ENCODE measurements around the gene ZNF841.
"Not testable (repeated sequence)": the region's sequence is repeated elsewhere in the genome, so short reads cannot be mapped to it uniquely, and the experiment has no call there.

Gene ZNF841

DNA sequence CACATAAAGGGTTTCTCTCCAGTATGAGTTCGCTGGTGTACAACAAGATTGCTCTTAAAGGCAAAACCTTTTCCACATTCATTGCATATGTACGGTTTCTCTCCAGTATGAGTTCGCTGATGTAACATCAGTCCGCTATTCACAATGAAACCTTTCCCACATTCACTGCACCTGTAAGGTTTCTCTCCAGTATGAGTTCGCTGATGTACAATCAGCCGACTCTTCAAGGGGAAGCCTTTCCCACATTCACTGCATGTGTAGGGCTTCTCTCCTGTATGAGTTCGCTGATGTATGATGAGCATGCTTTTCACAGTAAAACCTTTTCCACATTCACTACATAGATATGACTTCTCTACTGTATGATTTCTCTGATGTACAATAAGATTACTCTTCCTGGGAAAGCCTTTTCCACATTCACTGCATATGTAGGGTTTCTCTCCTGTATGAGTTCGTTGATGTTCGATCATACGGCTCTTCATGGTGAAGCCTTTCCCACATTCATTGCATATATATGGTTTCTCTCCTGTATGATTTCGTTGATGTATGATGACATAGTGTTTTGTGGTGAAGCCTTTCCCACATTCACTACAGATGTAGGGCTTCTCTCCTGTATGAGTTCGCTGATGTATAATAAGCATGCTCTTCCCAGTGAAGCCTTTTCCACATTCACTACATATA lies 61.4 kb downstream of the ZNF841 start:
- CTCF ChIA-PET: no interaction called here
- no peak for DNase-seq
- Mint-ChIP-seq H3K4me1 (peaks cover 6% of the 10 kb centered on the region), H3K27ac (no peak overlapping the region), H3K36me3 (peaks cover 86% of the 10 kb centered on the region), H3K4me3 (no peak overlapping the region), H3K9me3 (peaks cover 69% of the 10 kb centered on the region), H3K27me3 (no peaks in the 10 kb centered on the region)

DNA sequence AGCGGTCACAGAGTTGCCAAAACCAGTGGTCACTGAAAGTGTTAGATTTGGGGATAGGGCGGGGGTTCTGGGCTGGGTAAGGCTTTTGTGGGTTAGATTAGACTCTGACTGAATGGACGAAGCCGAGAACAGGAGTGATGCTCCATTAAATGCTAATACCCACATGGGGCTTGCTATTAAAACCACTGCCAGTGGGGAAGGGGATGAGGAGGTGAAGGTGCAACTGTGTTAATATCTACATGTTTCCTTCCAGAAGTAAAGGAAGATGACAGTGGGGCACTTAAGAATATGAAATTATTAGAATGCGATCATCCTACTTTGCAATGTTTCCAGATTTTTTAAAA lies 66.8 kb downstream of the ZNF841 start:
- Mint-ChIP-seq H3K4me3 (peak overlapping the region; percentile 79), H3K27me3 (no peaks in the 10 kb centered on the region), H3K36me3 (peaks cover 82% of the 10 kb centered on the region), H3K27ac (peak overlapping the region; percentile 95), H3K9me3 (peaks cover 66% of the 10 kb centered on the region), H3K4me1 (peaks cover 24% of the 10 kb centered on the region)
- CTCF ChIA-PET: no interaction called here
- DNase-seq: no peak

DNA sequence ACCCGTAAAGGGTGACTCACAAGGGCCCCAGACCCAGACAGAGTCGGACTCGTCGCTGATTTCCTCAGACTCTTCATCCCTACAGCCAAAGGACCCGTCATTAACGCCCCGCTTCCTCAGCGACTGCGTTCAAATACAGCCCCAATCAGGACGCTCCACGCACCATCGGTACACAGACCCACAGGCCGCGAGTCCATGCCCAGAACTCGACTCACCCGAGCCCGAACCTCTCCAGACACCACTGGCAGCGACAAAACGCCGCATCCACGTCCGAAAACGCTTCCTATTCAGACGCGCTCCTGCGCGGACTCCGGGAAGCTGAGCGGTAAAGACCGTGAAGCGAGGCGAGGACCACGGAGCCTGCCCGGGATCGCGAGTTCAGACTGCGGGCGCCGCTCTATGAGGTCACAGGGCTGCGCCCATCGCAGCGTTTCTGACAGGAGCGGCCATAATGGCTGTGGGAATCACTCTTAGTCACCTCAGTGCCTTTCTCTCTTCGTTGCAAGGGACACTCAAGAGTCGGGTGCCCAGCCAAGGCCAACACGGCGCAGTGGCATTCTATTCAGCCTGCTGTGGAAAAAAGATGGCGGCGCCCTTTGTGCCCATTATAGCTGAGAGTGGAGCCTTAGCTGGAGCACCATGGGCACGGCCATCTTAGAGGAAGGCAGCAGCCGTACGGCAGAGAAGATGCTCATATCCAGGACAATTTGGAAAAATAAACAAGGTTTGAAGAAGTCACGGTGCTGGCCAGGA lies 67.4 kb downstream of the ZNF841 start, which contains the start of gene ZNF614:
ZNF614 (minus strand) TSS at position 353 of the 753 bp plus-strand sequence. CDS start 2,634 bp downstream, outside the sequence.
- Mint-ChIP-seq H3K4me3 (peak within 1 kb of the TSS; percentile 79), H3K4me1 (peaks cover 24% of the 10 kb centered on the region), H3K36me3 (peaks cover 84% of the 10 kb centered on the region), H3K27ac (peak within 1 kb of the TSS; percentile 95), H3K9me3 (peaks cover 65% of the 10 kb centered on the region), H3K27me3 (no peaks in the 10 kb centered on the region)
- CTCF ChIA-PET: no interaction called here
- DNase-seq: peak; percentile 92

DNA sequence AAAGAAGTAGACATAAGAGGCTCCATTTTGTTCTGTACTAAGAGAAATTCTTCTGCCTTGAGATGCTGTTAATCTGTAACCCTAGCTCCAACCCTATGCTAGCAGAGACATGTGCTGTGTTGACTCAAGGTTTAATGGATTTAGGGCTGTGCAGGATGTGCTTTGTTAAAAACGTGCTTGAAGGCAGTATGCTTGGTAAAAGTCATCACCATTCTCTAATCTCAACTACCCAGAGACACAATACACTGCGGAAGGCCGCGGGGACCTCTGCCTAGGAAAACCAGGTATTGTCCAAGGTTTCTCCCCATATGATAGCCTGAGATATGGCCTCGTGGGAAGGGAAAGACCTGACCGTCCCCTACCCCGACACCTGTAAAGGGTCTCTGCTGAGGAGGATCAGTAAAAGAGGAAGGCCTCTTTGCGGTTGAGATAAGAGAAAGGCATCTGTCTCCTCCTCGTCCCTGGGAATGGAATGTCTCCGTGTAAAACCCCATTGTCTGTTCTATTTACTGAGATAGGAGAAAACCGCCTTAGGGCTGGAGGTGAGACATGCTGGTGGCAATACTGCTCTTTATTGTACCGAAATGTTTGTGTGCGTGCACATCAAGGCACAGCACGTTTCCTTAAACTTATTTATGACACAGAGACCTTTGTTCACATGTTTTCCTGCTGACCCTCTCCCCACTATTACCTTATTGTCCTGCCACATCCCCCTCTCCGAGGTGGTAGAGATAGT lies 69.1 kb downstream of the ZNF841 start:
- H3K4me1 Mint-ChIP-seq: peaks cover 24% of the 10 kb centered on the region
- H3K36me3 Mint-ChIP-seq: peaks cover 85% of the 10 kb centered on the region
- CTCF ChIA-PET, H3K27me3 Mint-ChIP-seq, DNase-seq, H3K4me3 Mint-ChIP-seq, H3K27ac Mint-ChIP-seq: not testable (repeated sequence)
- peaks cover 66% of the 10 kb centered on the region for H3K9me3 Mint-ChIP-seq

DNA sequence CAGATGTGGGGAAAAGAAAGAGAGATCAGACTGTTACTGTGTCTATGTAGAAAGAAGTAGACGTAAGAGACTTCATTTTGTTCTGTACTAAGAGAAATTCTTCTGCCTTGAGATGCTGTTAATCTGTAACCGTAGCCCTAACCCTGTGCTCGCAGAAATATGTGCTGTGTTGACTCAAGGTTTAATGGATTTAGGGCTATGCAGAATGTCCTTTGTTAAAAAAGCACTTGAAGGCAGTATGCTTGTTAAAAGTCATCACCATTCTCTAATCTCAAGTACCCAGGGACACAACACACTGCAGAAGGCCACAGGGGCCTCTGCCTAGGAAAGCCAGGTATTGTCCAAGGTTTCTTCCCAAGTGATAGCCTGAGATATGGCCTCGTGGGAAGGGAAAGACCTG lies 71.1 kb downstream of the ZNF841 start:
- Mint-ChIP-seq H3K4me1 (peaks cover 21% of the 10 kb centered on the region), H3K9me3 (peaks cover 68% of the 10 kb centered on the region), H3K36me3 (peaks cover 87% of the 10 kb centered on the region)
- H3K27ac Mint-ChIP-seq, CTCF ChIA-PET, DNase-seq, H3K4me3 Mint-ChIP-seq, H3K27me3 Mint-ChIP-seq: not testable (repeated sequence)

DNA sequence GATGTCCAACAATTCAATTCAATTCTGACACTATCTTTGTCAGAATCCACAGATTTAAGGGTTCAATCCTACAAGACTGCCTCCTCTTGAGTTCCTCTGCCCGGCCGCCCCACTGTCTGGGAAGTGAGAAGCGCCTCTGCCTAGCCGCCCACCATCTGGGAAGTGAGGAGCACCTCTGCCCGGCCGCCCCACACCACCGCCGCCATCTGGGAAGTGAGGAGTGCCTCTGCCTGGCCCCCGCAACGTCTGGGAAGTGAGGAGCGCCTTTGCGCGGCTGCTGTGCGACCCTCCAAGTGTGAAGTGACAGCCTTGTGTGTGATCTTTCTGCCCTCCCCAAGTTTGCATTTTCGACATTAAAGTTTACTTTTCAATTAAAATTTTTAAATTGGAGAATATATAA lies 73.4 kb downstream of the ZNF841 start:
- Mint-ChIP-seq H3K36me3 (peaks cover 95% of the 10 kb centered on the region), H3K27me3 (no peaks in the 10 kb centered on the region), H3K9me3 (peaks cover 82% of the 10 kb centered on the region), H3K27ac (no peak overlapping the region), H3K4me3 (no peak overlapping the region), H3K4me1 (peaks cover 9% of the 10 kb centered on the region)
- CTCF ChIA-PET: no interaction called here
- no peak for DNase-seq

DNA sequence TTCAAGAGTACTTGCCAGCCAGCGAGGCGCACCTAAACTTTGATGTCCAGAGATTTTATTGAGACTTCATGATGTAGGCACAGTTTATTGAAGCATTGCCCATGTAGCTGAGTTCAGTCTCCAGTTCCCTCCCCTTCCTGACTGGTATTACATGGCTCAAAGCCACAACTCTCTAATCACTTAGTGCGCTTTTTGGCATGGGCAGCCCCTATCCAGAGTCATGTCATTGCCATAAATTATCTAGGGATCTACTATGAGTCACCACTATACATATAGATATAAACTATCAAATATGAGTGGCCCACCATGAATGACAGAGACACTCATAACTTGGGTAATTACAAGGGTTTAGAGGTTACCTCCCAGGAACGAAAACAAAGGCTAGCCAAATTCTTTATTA lies 75.1 kb downstream of the ZNF841 start:
- H3K4me3 Mint-ChIP-seq: no peak overlapping the region
- H3K9me3 Mint-ChIP-seq: peaks cover 82% of the 10 kb centered on the region
- CTCF ChIA-PET: no interaction called here
- no peaks in the 10 kb centered on the region for H3K4me1 Mint-ChIP-seq
- DNase-seq: no peak
- no peaks in the 10 kb centered on the region for H3K27me3 Mint-ChIP-seq
- no peak overlapping the region for H3K27ac Mint-ChIP-seq
- H3K36me3 Mint-ChIP-seq: peaks cover 95% of the 10 kb centered on the region

Data from activated naive CD4-positive, alpha-beta T cell treated with anti-CD3 and anti-CD28 coated beads, Interleukin-2, amount 10 ng/mL, durations not matched to agents 7 days and 5 days (primary cell).